GM18873 (cell line): Measurements from ENCODE around the gene IRF9.
A peak's percentile ranks its signal among the peaks of the same experiment; 100 is the strongest.

Experiments
- ATAC-seq: cut with Tn5 transposase; IDR thresholded peaks from one replicate; pipeline ENCODE4 v1.9.1; 2021; ENCODE audit warnings: mild to moderate bottlenecking, moderate library complexity, moderate number of reproducible peaks; ENCODE audit not compliant: unreplicated experiment, low FRiP score

Gene IRF9

GRCh38 chr14:24172871-24173281 lies 11.8 kb downstream of the IRF9 start:
- no peak for ATAC-seq

DNA sequence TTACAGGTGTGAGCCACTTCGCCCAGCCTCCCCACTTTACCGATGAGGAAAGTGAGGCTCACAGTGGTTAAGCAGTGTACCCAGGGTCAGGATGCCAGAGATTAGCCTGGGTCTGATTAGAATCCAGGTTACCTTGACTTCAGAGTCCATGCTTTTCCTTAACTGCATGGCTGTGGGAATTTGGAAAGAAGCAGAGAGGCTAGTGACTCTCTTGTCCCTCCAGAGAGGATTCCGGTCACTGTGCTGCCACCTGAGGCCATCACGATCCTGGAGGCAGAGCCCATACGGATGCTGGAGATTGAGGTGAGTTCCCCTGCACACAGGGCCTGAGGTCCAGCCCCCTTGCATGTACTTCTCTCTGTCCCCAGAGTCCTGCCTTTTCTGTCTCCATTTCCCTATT lies 15.5 kb downstream of the IRF9 start:
- ATAC-seq, result no peak

GRCh38 chr14:24177041-24177825 lies 16.2 kb downstream of the IRF9 start:
- ATAC-seq, result no peak

DNA sequence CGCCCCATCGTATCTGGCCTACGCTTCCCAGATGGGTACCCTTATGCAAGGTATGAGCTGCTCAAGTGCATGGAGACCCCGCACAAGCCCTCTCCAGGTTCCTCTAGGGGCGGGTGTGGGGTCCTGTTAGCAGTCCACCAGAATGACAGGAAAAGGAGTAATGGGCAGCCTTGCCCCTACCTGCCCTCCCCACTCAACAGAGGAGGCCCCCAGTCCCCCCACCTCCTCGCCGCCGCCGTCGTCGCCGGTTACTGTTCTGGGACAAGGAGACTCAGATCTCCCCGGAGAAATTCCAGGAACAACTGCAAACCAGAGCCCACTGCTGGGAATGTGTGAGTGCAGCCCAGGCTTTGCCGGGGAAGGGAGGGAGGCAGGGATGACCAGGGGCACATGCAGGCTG lies 16.8 kb downstream of the IRF9 start:
- no peak for ATAC-seq

DNA sequence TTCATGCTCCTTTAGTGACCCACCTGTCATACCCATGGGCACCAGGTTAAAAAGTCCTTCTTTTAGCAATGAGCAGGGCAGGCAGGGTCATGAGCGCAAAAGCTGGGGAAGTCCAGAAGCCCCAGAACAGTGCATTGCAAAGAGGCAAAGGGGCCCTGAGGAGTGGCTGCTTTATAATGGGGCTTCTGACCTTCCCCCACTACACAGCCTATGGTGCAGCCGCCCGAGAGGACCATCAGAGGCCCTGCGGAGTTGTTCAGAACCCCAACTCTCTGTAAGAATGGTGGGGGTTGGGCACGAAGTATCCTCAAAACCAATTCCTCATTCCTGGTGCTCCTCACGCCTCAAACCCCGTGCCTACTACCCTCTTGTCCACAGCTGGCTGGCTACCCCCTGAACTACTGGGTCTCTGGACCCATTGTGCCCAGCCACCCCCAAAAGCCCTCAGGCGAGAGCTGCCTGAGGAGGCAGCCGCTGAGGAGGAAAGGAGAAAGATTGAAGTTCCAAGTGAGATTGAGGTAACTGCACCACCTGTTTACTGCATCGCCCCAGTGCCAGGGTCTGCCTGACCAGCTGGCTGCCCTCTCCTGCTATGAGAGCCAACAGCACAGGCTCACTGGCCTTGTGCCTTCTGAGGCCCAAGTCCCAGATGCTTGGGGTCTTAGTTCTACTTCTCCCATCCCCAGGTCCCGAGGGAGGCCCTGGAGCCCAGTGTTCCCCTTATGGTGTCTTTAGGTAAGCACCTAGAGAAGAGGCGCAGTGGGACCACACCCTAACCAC lies 17.5 kb downstream of the IRF9 start:
- no peak for ATAC-seq

DNA sequence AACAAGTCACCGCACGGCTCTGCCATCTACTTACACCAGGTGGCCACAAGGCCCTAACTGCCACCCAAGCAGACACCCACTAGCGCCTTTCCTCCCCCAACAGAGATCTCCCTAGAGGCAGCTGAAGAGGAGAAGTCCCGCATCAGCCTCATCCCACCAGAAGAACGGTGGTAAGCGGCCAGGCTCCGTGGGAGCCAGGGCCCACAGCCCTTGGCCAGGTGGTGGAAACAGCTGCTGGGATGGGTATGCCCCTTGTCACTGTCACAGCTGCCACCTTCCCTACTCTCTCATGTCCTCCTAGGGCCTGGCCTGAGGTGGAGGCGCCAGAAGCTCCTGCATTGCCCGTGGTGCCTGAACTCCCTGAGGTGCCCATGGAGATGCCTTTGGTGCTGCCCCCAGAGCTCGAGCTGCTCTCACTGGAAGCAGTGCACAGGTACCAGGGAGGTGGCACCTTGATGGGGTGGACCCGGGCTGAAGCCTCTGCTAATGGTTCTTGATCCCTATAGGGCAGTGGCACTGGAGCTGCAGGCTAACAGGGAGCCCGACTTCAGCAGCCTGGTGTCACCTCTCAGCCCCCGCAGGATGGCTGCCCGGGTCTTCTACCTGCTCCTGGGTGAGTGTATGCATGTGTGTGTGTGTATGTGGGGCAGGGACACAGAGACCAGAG lies 18.4 kb downstream of the IRF9 start:
- no peak for ATAC-seq

- ATAC-seq, result no peak
Observed at GRCh38 chr14:24179961-24180796, 19.1 kb downstream of the IRF9 start.

- ATAC-seq, result no peak
Observed at GRCh38 chr14:24181371-24182077, 20.5 kb downstream of the IRF9 start.

- no peak for ATAC-seq
Observed at GRCh38 chr14:24182110-24182882, 21.2 kb downstream of the IRF9 start.

DNA sequence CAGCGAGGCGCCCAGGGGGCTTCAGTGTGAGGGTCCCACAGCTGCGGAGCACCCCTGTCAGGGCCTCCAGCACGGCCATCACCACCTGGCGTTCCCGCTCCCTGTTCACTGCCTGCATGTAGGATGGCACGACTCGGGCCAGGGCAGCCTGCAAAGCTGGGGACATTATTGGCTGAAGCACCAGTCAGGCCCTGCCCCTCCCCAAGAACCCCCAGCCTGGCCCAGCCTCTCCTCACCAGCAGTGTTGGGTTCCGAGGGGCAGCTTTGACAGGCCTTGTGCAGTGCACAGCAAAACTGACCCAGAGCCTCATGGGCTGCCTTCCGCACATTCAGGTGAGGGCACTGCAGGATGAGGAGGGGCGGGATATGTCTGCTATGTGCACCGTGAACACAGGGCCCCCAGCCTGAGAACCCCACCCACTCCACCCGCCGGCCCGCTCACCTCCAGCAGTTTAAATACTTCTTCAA lies 22.0 kb downstream of the IRF9 start:
- no peak for ATAC-seq

GRCh38 chr14:24184104-24184970 lies 23.3 kb downstream of the IRF9 start:
- ATAC-seq, result no peak

GRCh38 chr14:24185026-24185425 lies 24.0 kb downstream of the IRF9 start:
- no peak for ATAC-seq

DNA sequence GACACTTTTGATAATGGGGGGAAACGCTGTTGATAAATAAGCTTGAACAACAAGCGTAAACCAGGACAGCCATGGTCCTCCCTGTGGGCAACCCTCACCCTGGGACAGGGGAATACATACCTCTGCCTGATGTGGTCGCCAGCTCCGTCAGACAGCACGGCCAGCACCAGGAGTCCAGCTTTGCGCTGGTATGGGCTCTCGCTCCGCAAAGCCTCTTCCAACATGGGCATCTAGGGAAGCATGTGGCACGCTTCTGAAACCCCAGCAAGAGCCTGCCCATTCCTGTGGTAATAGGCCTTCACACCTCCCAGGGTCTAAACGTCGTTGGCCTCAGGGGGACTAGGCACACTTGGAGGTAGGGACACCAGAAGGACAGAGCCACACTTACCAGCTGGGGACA lies 24.7 kb downstream of the IRF9 start:
- no peak for ATAC-seq

DNA sequence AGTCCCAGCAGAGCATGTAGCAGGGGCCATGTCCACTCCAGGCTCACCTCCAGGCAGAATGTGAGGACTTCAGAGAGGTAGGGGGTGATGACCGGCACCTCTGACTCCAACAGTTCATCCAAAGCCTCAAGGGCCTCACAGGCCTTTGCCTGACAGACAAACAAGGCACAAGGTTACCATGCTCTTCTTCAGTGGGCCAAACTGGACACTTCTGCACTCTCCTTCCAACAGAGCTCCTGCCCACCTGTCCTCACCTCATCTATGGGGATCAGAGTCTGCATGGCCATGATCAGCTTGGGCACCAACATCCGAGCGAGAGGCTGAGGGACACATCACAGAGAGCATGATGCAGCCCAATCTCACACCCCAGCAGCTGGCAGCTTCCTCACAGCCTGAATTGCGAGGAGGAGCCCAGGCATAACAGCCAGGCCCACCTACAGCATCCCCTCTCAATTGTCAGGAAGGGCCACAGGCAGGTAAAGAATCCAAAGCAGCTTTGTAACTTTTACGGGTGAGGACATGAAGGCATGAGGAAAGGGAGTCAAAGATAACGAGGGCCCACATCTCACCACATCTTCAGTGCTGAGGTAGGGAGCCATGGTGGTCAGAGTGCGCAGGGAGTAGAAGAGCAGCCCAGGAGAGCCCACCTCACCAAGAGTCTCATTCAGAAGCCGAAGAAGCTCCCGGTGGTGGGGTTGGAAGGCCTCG lies 25.9 kb downstream of the IRF9 start:
- no peak for ATAC-seq

GRCh38 chr14:24187539-24187915 lies 26.5 kb downstream of the IRF9 start:
- no peak for ATAC-seq

GRCh38 chr14:24188251-24189058 lies 27.4 kb downstream of the IRF9 start, which contains the start of gene IPO4:
TSS of gene IPO4 (minus strand) at chr14:24188816. CDS start at chr14:24188787, 29 bp downstream.
- peak; percentile 82 for ATAC-seq

GRCh38 chr14:24189059-24189375 lies 28.0 kb downstream of the IRF9 start:
- no peak for ATAC-seq
